Upper lobe of left lung (tissue), 4 donors: ENCODE results near the gene KIAA1217.

Source experiments
- POLR2AphosphoS5 ChIP-seq, 2 donors: sonication (generic); formaldehyde crosslinking; IDR thresholded peaks; one replicate each; pipeline ENCODE4 v1.5.1; 2017; ENCODE audit warnings: antibody characterized with exemption in 2 of 2
- TF ChIP-seq, protein P1 (sequence below), 6 experiments: fragments of 450-650 bp in 4 of 6; fragments of 200-600 bp in 2 of 6; sonication (generic) in 2 of 6; IDR thresholded peaks; one replicate each; pipeline ENCODE4 v1.5.1; 2016 to 2019; ENCODE audit warnings: antibody characterized with exemption in 6 of 6

DNA sequence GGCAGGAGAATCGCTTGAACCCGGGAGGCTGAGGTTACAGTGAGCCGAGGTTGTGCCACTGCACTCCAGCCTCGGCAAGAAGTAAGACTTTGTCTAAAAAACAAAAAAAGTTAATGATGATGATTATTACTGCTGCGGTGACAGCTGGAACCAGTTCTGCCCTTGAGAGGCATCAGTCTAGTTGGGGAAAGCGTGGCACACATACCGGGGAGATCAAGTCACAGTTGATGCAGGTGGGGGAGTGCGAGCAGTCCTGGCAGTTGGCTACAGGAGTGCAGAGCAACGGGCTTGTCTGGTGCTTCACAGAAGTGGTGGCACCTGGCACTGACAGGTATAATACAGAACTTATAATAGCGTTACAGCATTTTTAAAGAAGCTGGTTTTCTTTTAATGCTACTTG is 341.7 kb downstream of the KIAA1217 start:
- TF ChIP-seq, protein P1, sequence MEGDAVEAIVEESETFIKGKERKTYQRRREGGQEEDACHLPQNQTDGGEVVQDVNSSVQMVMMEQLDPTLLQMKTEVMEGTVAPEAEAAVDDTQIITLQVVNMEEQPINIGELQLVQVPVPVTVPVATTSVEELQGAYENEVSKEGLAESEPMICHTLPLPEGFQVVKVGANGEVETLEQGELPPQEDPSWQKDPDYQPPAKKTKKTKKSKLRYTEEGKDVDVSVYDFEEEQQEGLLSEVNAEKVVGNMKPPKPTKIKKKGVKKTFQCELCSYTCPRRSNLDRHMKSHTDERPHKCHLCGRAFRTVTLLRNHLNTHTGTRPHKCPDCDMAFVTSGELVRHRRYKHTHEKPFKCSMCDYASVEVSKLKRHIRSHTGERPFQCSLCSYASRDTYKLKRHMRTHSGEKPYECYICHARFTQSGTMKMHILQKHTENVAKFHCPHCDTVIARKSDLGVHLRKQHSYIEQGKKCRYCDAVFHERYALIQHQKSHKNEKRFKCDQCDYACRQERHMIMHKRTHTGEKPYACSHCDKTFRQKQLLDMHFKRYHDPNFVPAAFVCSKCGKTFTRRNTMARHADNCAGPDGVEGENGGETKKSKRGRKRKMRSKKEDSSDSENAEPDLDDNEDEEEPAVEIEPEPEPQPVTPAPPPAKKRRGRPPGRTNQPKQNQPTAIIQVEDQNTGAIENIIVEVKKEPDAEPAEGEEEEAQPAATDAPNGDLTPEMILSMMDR (IDR thresholded peaks at IDR 0.05): no peak
- TF ChIP-seq POLR2AphosphoS5 (IDR thresholded peaks at IDR 0.05): no peak
